Ishikawa (cell line): ENCODE measurements around the gene GALNT9.

Experiments
- CEBPB ChIP-seq: IDR thresholded peaks from 2 replicates; pipeline ENCODE4 v1.6.1; 2012
- EP300 ChIP-seq: IDR thresholded peaks from 2 replicates; pipeline ENCODE4 v1.6.1; 2012; ENCODE audit warnings: borderline replicate concordance
- RAD21 ChIP-seq: IDR thresholded peaks from 2 replicates; pipeline ENCODE4 v1.6.1; 2012; ENCODE audit warnings: low read depth
- TAF1 ChIP-seq: IDR thresholded peaks from 2 replicates; pipeline ENCODE4 v1.6.1; 2012; ENCODE audit warnings: low read depth, mild to moderate bottlenecking
- TF ChIP-seq, protein P1 (sequence below): IDR thresholded peaks from 2 replicates; pipeline ENCODE4 v1.6.1; 2012

DNA sequence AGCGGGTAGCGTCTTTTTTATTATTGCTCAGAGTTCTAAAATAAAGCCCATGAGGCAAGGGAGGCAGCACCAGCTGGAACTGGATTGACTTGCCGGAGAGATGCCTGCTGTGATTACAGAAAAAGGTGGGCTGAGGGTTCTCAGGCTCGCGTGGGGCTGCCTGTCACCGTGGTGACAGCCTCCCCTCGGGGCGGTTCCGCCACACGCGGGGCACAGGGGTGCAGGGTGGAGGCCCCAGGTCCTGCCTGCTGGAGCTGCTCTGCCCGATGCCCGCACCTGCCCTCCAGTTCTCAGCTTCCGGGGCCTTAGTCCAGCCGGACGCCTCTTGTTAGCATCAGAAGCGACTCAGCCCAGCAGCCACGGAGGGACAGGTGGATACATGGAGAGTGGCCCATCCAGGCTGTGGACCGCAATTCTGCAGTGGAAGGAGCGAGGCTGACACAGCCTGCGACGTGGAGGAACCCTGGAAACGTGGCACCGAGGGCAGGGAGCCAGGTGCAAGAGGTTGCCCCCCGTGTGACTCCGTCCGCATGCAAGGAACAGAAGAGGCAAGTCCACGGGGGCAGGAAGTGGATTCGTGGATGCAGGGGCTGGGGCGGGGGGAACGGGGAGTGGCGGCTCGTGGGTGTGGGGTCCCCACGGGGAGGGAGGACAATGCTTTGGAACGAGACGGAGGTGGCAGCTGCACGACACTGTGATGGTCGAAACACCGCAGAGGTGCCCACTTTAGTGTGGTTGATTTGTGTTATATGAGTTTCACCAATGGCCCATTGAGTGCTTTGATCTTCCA lies 79.5 kb downstream of the GALNT9 start:
- TF ChIP-seq TAF1 (no peak), CEBPB (no peak), EP300 (no peak), RAD21 (no peak)
- TF ChIP-seq, protein P1, sequence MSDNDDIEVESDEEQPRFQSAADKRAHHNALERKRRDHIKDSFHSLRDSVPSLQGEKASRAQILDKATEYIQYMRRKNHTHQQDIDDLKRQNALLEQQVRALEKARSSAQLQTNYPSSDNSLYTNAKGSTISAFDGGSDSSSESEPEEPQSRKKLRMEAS = no peak
